GM18526 (cell line): ENCODE results near the gene LINGO4.

Experiments
- POLR2A ChIP-seq: IDR thresholded peaks from 3 replicates; pipeline ENCODE4 v1.6.1; 2011; ENCODE audit not compliant: insufficient read length; ENCODE audit errors: extremely low read depth

The LINGO4 gene

GRCh38 chr1:151823175-151823574 is 18.0 kb upstream of the LINGO4 start:
- no peak for TF ChIP-seq POLR2A

GRCh38 chr1:151822404-151822803 is 17.2 kb upstream of the LINGO4 start:
- TF ChIP-seq POLR2A: no peak

GRCh38 chr1:151820940-151821339 is 15.7 kb upstream of the LINGO4 start:
- no peak for TF ChIP-seq POLR2A

- no peak for TF ChIP-seq POLR2A
Observed at GRCh38 chr1:151819976-151820623, 14.9 kb upstream of the LINGO4 start.

- TF ChIP-seq POLR2A: no peak
Observed at GRCh38 chr1:151819227-151819835, 14.1 kb upstream of the LINGO4 start.

GRCh38 chr1:151817353-151817730 is 12.1 kb upstream of the LINGO4 start:
- TF ChIP-seq POLR2A: no peak

GRCh38 chr1:151816548-151817352 is 11.5 kb upstream of the LINGO4 start:
- TF ChIP-seq POLR2A: no peak

GRCh38 chr1:151815716-151816327 is 10.6 kb upstream of the LINGO4 start:
- no peak for TF ChIP-seq POLR2A

- TF ChIP-seq POLR2A: no peak
Observed at GRCh38 chr1:151814971-151815545, 9.8 kb upstream of the LINGO4 start.

GRCh38 chr1:151814426-151814825 is 9.2 kb upstream of the LINGO4 start:
- TF ChIP-seq POLR2A: no peak

GRCh38 chr1:151813271-151813977 is 8.2 kb upstream of the LINGO4 start:
- TF ChIP-seq POLR2A: no peak

GRCh38 chr1:151811181-151811580 is 6.0 kb upstream of the LINGO4 start:
- TF ChIP-seq POLR2A: no peak

GRCh38 chr1:151809985-151810556 is 4.9 kb upstream of the LINGO4 start:
- TF ChIP-seq POLR2A: no peak

GRCh38 chr1:151809290-151809984 is 4.2 kb upstream of the LINGO4 start:
- TF ChIP-seq POLR2A: no peak

GRCh38 chr1:151807766-151808165 is 2.5 kb upstream of the LINGO4 start:
- no peak for TF ChIP-seq POLR2A
